Skeletal muscle tissue (tissue), 4 donors: ENCODE data around the gene OR51S1. TPM values are rescaled to one million over a fixed set of nuclear protein-coding genes. Genes with fewer than 3 reads are reported as not detected.
"Not testable (repeated sequence)": the region's sequence is repeated elsewhere in the genome, so short reads cannot be mapped to it uniquely, and the experiment has no call there.

Experiments used
- H3K27ac ChIP-seq: one replicate; pipeline ENCODE4 v1.7.0; 2013; ENCODE audit warnings: mild to moderate bottlenecking, low read depth, low read length, inconsistent platforms
- H3K27me3 ChIP-seq, 3 donors: one replicate each; pipeline ENCODE4 v1.7.0; 2013; ENCODE audit warnings: low read length in 3 of 3; ENCODE audit not compliant: control insufficient read depth in 3 of 3, insufficient read depth in 3 of 3
- H3K36me3 ChIP-seq, 3 donors: one replicate each; pipeline ENCODE4 v1.7.0; 2013; ENCODE audit warnings: low read length in 3 of 3; ENCODE audit not compliant: control insufficient read depth in 3 of 3, insufficient read depth in 3 of 3
- H3K4me1 ChIP-seq, 3 donors: one replicate each; pipeline ENCODE4 v1.7.0; 2013; ENCODE audit warnings: low read length in 3 of 3, mild to moderate bottlenecking in 3 of 3; ENCODE audit not compliant: control insufficient read depth in 3 of 3, insufficient read depth in 3 of 3
- H3K4me3 ChIP-seq, 3 donors: one replicate each; pipeline ENCODE4 v1.7.0; 2013; ENCODE audit warnings: low read length in 3 of 3
- H3K9ac ChIP-seq, 3 donors: one replicate each; pipeline ENCODE4 v1.7.0; 2013; ENCODE audit warnings: low read length in 3 of 3, mild to moderate bottlenecking in 3 of 3, moderate library complexity in 2 of 3, low read depth in 1 of 3
- H3K9me3 ChIP-seq, 3 donors: one replicate each; pipeline ENCODE4 v1.7.0; 2013; ENCODE audit warnings: low read length in 3 of 3; ENCODE audit not compliant: control insufficient read depth in 3 of 3
- total RNA-seq: library from RNA; depleted of rRNA; stranded (reverse); fragments of >200 nt; gene quantifications from one replicate; pipeline ENCODE4 v1.2.3, GENCODE V29; 2014
- donor health status: Osteomylitis.

OR51S1 gene
- total RNA-seq, 1 donor from 2014 or later: not detected

- no peak overlapping the region for H3K27ac ChIP-seq
- H3K9ac ChIP-seq: no peak overlapping the region
- no peaks in the 10 kb centered on the region for H3K27me3 ChIP-seq
- H3K9me3 ChIP-seq: no peaks in the 10 kb centered on the region
- H3K4me1 ChIP-seq: no peaks in the 10 kb centered on the region
- no peaks in the 10 kb centered on the region for H3K36me3 ChIP-seq
- H3K4me3 ChIP-seq: no peak overlapping the region
Measured at GRCh38 chr11:4809246-4809645, 39.8 kb downstream of the OR51S1 start.

GRCh38 chr11:4808476-4808875 is 40.5 kb downstream of the OR51S1 start:
- Histone ChIP-seq H3K27me3 (peaks cover 0 to 2% (median 0%) of the 10 kb centered on the region in 3 donors), H3K4me1 (no peaks in the 10 kb centered on the region), H3K9me3 (no peaks in the 10 kb centered on the region), H3K9ac (no peak overlapping the region), H3K4me3 (no peak overlapping the region), H3K27ac (no peak overlapping the region), H3K36me3 (no peaks in the 10 kb centered on the region)

DNA sequence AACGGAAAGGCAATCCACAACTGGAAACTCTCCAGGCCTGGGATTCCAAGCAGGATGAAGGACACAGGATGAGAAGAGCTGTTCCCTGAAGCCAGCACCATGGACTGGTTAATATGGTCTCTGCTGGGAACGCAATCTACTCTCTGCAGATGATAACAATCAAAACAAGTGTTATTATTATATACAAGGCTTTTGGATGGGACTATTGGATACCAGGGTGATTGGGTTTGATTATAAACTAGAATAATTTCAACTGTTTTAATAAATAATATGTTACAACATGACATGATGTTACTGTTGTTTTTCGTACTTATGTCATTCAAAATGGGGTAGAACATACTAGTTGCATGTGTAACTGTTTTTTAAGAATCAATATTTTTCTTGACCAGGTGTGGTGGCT is 44.7 kb downstream of the OR51S1 start, which contains the start of gene OR52R1:
OR52R1 (minus strand) TSS at position 101 of the 400 bp plus-strand sequence; CDS start at position 101, 0 bp downstream.
- Histone ChIP-seq H3K27me3 (peaks cover 0 to 3% (median 0%) of the 10 kb centered on the region in 3 donors), H3K9me3 (no peaks in the 10 kb centered on the region), H3K36me3 (no peaks in the 10 kb centered on the region), H3K9ac (no peak within 1 kb of the TSS), H3K27ac (no peak within 1 kb of the TSS), H3K4me3 (no peak within 1 kb of the TSS), H3K4me1 (no peaks in the 10 kb centered on the region)

GRCh38 chr11:4801316-4801715 is 47.7 kb downstream of the OR51S1 start:
- H3K9me3 ChIP-seq, H3K27me3 ChIP-seq, H3K27ac ChIP-seq, H3K36me3 ChIP-seq, H3K9ac ChIP-seq, H3K4me1 ChIP-seq, H3K4me3 ChIP-seq: not testable (repeated sequence)

DNA sequence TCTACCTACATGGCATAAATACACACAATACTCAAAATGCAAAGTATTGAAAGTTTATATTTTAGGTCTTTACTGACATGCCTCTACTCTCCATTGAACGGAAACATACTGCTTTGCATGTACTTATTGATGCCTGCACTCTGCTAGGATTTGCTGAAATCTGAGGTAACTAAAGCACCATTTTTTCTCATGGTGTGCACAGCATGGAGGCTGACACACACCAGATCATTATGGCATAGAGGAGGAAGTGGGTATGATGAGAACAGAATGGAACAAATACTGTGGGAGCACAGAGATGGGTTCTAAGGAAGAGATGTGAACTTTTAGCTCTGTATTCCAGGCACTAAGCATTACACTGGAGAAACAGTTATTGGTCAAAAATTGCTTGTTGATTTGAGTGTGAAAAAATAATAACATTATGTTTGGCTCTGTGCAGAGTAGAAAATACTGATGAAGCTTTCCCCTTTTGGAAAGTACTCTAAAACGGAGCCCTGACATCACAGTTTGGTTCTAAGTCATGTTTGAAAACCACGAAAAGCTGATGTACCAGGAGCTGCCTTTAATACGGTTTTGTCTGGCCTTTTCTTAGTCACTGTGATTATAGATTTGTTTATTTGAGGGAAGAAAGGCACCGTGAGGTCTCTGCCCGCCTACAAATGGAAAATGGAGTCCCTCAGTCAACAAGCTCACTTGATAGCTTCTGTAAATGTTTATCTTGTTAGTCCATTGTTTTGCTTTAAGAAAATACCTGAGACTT is 50.4 kb downstream of the OR51S1 start:
- no peak overlapping the region for H3K9ac ChIP-seq
- no peak overlapping the region for H3K27ac ChIP-seq
- no peaks in the 10 kb centered on the region for H3K36me3 ChIP-seq
- H3K4me3 ChIP-seq: no peak overlapping the region
- no peaks in the 10 kb centered on the region for H3K4me1 ChIP-seq
- no peaks in the 10 kb centered on the region for H3K9me3 ChIP-seq
- peaks cover 0 to 2% (median 0%) of the 10 kb centered on the region in 3 donors for H3K27me3 ChIP-seq

Other genes with a start within 250 kb of the OR51S1 start
- 6.8 TPM for gene TRIM68, start 241.0 kb downstream of the OR51S1 start, total RNA-seq
- not detected for gene OR51D1, start 211.7 kb downstream of the OR51S1 start, total RNA-seq
- 4.2 TPM for gene OR51E1, start 205.2 kb downstream of the OR51S1 start, total RNA-seq
- 0.52 TPM for gene OR51E2, start 151.4 kb downstream of the OR51S1 start, total RNA-seq
- gene MMP26, start 144.4 kb downstream of the OR51S1 start, total RNA-seq: not detected
- not detected for gene OR51F1, start 79.3 kb downstream of the OR51S1 start, total RNA-seq
- not detected for gene OR52R1, start 44.8 kb downstream of the OR51S1 start, total RNA-seq
- gene OR51F2, start 27.9 kb downstream of the OR51S1 start, total RNA-seq: not detected
- not detected for gene OR51T1, start 32.7 kb upstream of the OR51S1 start, total RNA-seq
- gene OR51A7, start 54.6 kb upstream of the OR51S1 start, total RNA-seq: not detected
- not detected for gene OR51G2, start 70.1 kb upstream of the OR51S1 start, total RNA-seq
- gene OR51G1, start 75.1 kb upstream of the OR51S1 start, total RNA-seq: not detected
- not detected for gene OR51A4, start 98.4 kb upstream of the OR51S1 start, total RNA-seq
- not detected for gene OR51A2, start 106.5 kb upstream of the OR51S1 start, total RNA-seq
- not detected for gene OR51L1, start 145.6 kb upstream of the OR51S1 start, total RNA-seq
- gene OR52J3, start 197.3 kb upstream of the OR51S1 start, total RNA-seq: not detected
- not detected for gene OR52E2, start 210.4 kb upstream of the OR51S1 start, total RNA-seq
- gene OR52E1, start 220.4 kb upstream of the OR51S1 start, total RNA-seq: not detected